ENCODE results near the gene AGFG1. TPM values are rescaled to one million over a fixed set of nuclear protein-coding genes. Genes with fewer than 3 reads are reported as not detected.
A peak's percentile ranks its signal among the peaks of the same experiment; 100 is the strongest.
"Not testable (repeated sequence)": the region's sequence is repeated elsewhere in the genome, so short reads cannot be mapped to it uniquely, and the experiment has no call there.

AGFG1 gene
- polyA plus RNA-seq, 1 experiment: 92.2 TPM

- Histone ChIP-seq H3K36me3 (ENCODE audit: control insufficient read depth, insufficient read depth, low read length) (no peaks in the 10 kb centered on the region), H3K4me3 (ENCODE audit: low read depth, low read length) (no peak overlapping the region), H3K27me3 (ENCODE audit: control insufficient read depth, insufficient read depth, low read length) (no peaks in the 10 kb centered on the region; the same call in 1 of the 2 replicates)
- TF ChIP-seq CTCF (IDR thresholded peaks at IDR 0.05; ENCODE audit: insufficient read depth, low read depth, low read length): no peak
- ChIA-PET CTCF (no interaction called here), POLR2A (no interaction called here)
- DNase-seq (ENCODE audit: low read depth): no peak
Measured at GRCh38 chr2:227592694-227593387, 120.9 kb downstream of the AGFG1 start.

GRCh38 chr2:227595797-227596196 lies 123.8 kb downstream of the AGFG1 start:
- no peak for DNase-seq (ENCODE audit: low read depth)
- POLR2A ChIA-PET: no interaction called here
- CTCF ChIA-PET: interaction anchor here (1.3 to 1.4 kb wide), 2 partner anchors 63 to 189 kb away, joined by 3 to 6 read pairs; no protein-coding TSS in a partner anchor

GRCh38 chr2:227597036-227597435 lies 125.1 kb downstream of the AGFG1 start:
- no peak for TF ChIP-seq CTCF (IDR thresholded peaks at IDR 0.05; ENCODE audit: insufficient read depth, low read depth, low read length)
- Histone ChIP-seq H3K4me3 (ENCODE audit: low read depth, low read length) (no peak overlapping the region), H3K27me3 (ENCODE audit: control insufficient read depth, insufficient read depth, low read length) (no peaks in the 10 kb centered on the region; the same call in 1 of the 2 replicates), H3K36me3 (ENCODE audit: control insufficient read depth, insufficient read depth, low read length) (no peaks in the 10 kb centered on the region)
- ChIA-PET CTCF (interaction anchor here (1.3 to 1.4 kb wide), 2 partner anchors 61 to 190 kb away, joined by 3 to 6 read pairs; no protein-coding TSS in a partner anchor), POLR2A (no interaction called here)
- no peak for DNase-seq (ENCODE audit: low read depth)

More at GRCh38 chr2:227595797-227596196, 123.8 kb downstream of the AGFG1 start:
- TF ChIP-seq CTCF (IDR thresholded peaks at IDR 0.05; ENCODE audit: insufficient read depth, low read depth, low read length): 0 out of 2 replicates have a peak, but pooled peaks have one; percentile 2
- H3K4me3 ChIP-seq (ENCODE audit: low read depth, low read length): no peak overlapping the region
- no peaks in the 10 kb centered on the region for H3K36me3 ChIP-seq (ENCODE audit: control insufficient read depth, insufficient read depth, low read length)
- H3K27me3 ChIP-seq (ENCODE audit: control insufficient read depth, insufficient read depth, low read length): no peaks in the 10 kb centered on the region; the same call in 1 of the 2 replicates

- POLR2A ChIA-PET: no interaction called here
- Histone ChIP-seq H3K4me3 (ENCODE audit: low read depth, low read length) (no peak overlapping the region), H3K27me3 (ENCODE audit: control insufficient read depth, insufficient read depth, low read length) (no peaks in the 10 kb centered on the region; the same call in 1 of the 2 replicates), H3K36me3 (ENCODE audit: control insufficient read depth, insufficient read depth, low read length) (no peaks in the 10 kb centered on the region)
- TF ChIP-seq CTCF (IDR thresholded peaks at IDR 0.05; ENCODE audit: insufficient read depth, low read depth, low read length): no peak
- DNase-seq (ENCODE audit: low read depth): no peak
- CTCF ChIA-PET: no interaction called here
Measured at GRCh38 chr2:227597998-227598397, 126.0 kb downstream of the AGFG1 start.

GRCh38 chr2:227598835-227599503 lies 127.0 kb downstream of the AGFG1 start, which contains the start of gene SCYGR2:
Gene SCYGR2 (plus strand): TSS chr2:227598893. CDS start chr2:227598893, 0 bp downstream.
- H3K27me3 ChIP-seq (ENCODE audit: control insufficient read depth, insufficient read depth, low read length); H3K36me3 ChIP-seq (ENCODE audit: control insufficient read depth, insufficient read depth, low read length); H3K4me3 ChIP-seq (ENCODE audit: low read depth, low read length); CTCF ChIA-PET; POLR2A ChIA-PET; DNase-seq (ENCODE audit: low read depth): not testable (repeated sequence)
